NT2/D1 (cell line): ENCODE data around the gene IGF2BP1.

ENCODE experiments used
- SUZ12 ChIP-seq: IDR thresholded peaks from 2 replicates; pipeline ENCODE4 v1.6.1; 2011; ENCODE audit not compliant: insufficient read length, insufficient read depth; ENCODE audit errors: extremely low read depth
- YY1 ChIP-seq: IDR thresholded peaks from 2 replicates; pipeline ENCODE4 v1.6.1; 2011; ENCODE audit not compliant: insufficient read length, insufficient read depth
- ZNF274 ChIP-seq: IDR thresholded peaks from 2 replicates; pipeline ENCODE4 v1.6.1; 2011; ENCODE audit warnings: mild to moderate bottlenecking, low read depth, low read length

- no peak for TF ChIP-seq ZNF274
- TF ChIP-seq YY1, result no peak
- TF ChIP-seq SUZ12, result no peak
Observed at GRCh38 chr17:49101054-49101534, 103.9 kb downstream of the IGF2BP1 start.
